Naive B cell (primary cell): Measurements from ENCODE around the gene CLCN4. TPM values are rescaled to one million over a fixed set of nuclear protein-coding genes. Genes with fewer than 3 reads are reported as not detected.
A peak's percentile ranks its signal among the peaks of the same experiment; 100 is the strongest.

Source experiments
- ATAC-seq, 2 donors: fragments of 150-1000 bp; cut with Tn5 transposase; 2 replicates each; pipeline ENCODE4 v1.10.0; 2021; ENCODE audit warnings: low read depth in 2 of 2, mild to moderate bottlenecking in 2 of 2, moderate library complexity in 2 of 2
- DNase-seq: peaks from one replicate; pipeline ENCODE4 v3.0.0; 2022
- H3K27ac Mint-ChIP-seq, 6 donors: one replicate each; pipeline ENCODE4 v1.8.0; 2020 to 2022; ENCODE audit warnings: mild to moderate bottlenecking in 6 of 6, mixed read lengths in 6 of 6, moderate library complexity in 5 of 6, inconsistent platforms in 2 of 6
- H3K27me3 Mint-ChIP-seq, 3 donors: one replicate each; pipeline ENCODE4 v1.8.0; 2021 to 2022; ENCODE audit warnings: mixed read lengths in 3 of 3, mild to moderate bottlenecking in 1 of 3
- H3K36me3 Mint-ChIP-seq, 2 donors: one replicate each; pipeline ENCODE4 v1.8.0; 2020 to 2022; ENCODE audit warnings: mixed read lengths in 2 of 2, inconsistent platforms in 1 of 2, mild to moderate bottlenecking in 1 of 2
- H3K4me1 Mint-ChIP-seq, 3 donors: one replicate each; pipeline ENCODE4 v1.8.0; 2020 to 2022; ENCODE audit warnings: mixed read lengths in 3 of 3, inconsistent platforms in 1 of 3, mild to moderate bottlenecking in 1 of 3, moderate library complexity in 1 of 3
- H3K4me3 Mint-ChIP-seq, 8 donors: one replicate each; pipeline ENCODE4 v1.8.0; 2020 to 2022; ENCODE audit warnings: mild to moderate bottlenecking in 8 of 8, mixed read lengths in 8 of 8, moderate library complexity in 8 of 8, inconsistent platforms in 2 of 8
- H3K9me3 Mint-ChIP-seq, 7 donors: one replicate each; pipeline ENCODE4 v1.8.0; 2020 to 2022; ENCODE audit warnings: mixed read lengths in 7 of 7, mild to moderate bottlenecking in 5 of 7, inconsistent platforms in 2 of 7, moderate library complexity in 1 of 7
- polyA plus RNA-seq, 6 donors: library from polyadenylated mRNA; unstranded; fragments of 300-500 nt; fragmentation: Illumina TruSeq; gene quantifications; one replicate each; pipeline ENCODE4 v1.2.3, GENCODE V29; 2021; ENCODE audit warnings: low read depth in 6 of 6

CLCN4 gene
- polyA plus RNA-seq, 6 donors from 2014 or later, result 10.1 to 46.1 (median 28.8) TPM

GRCh38 chrX:10135561-10136399, 21.0 kb upstream of the CLCN4 start:
- peaks cover 10 to 17% of the 10 kb centered on the region in 2 donors for H3K36me3 Mint-ChIP-seq
- peak overlapping the region in 1 of 6 donors; percentile 45 for H3K27ac Mint-ChIP-seq
- no peaks in the 10 kb centered on the region for H3K9me3 Mint-ChIP-seq
- no peaks in the 10 kb centered on the region for H3K27me3 Mint-ChIP-seq
- H3K4me3 Mint-ChIP-seq, result no peak overlapping the region
- peaks cover 0 to 5% (median 0%) of the 10 kb centered on the region in 3 donors for H3K4me1 Mint-ChIP-seq
- DNase-seq (no peak), ATAC-seq (no peak)

GRCh38 chrX:10138726-10139125, 18.0 kb upstream of the CLCN4 start:
- Mint-ChIP-seq H3K4me1 (peaks cover 9 to 21% (median 11%) of the 10 kb centered on the region in 3 donors), H3K9me3 (peaks cover 0 to 5% (median 0%) of the 10 kb centered on the region in 7 donors), H3K36me3 (peaks cover 14 to 27% of the 10 kb centered on the region in 2 donors), H3K27me3 (no peaks in the 10 kb centered on the region), H3K27ac (peak overlapping the region in 1 of 6 donors; percentile 44), H3K4me3 (no peak overlapping the region)
- DNase-seq (no peak), ATAC-seq (no peak)

- Mint-ChIP-seq H3K27ac (peak overlapping the region in 1 of 6 donors; percentile 52), H3K4me1 (peaks cover 12 to 29% (median 21%) of the 10 kb centered on the region in 3 donors), H3K27me3 (no peaks in the 10 kb centered on the region), H3K36me3 (peaks cover 0 to 24% of the 10 kb centered on the region in 2 donors), H3K9me3 (peaks cover 0 to 5% (median 0%) of the 10 kb centered on the region in 7 donors), H3K4me3 (no peak overlapping the region)
- no peak for DNase-seq
- ATAC-seq, result no peak
These were observed 16.5 kb upstream of the CLCN4 start for GRCh38 chrX:10140264-10140663.

- ATAC-seq (no peak), DNase-seq (no peak)
- Mint-ChIP-seq H3K9me3 (peaks cover 0 to 5% (median 0%) of the 10 kb centered on the region in 7 donors), H3K36me3 (peaks cover 9 to 24% of the 10 kb centered on the region in 2 donors), H3K4me3 (no peak overlapping the region), H3K27me3 (no peaks in the 10 kb centered on the region), H3K27ac (peak overlapping the region in 3 of 6 donors; percentile 33 to 87 (median 84)), H3K4me1 (peaks cover 12 to 29% (median 26%) of the 10 kb centered on the region in 3 donors)
These were observed 14.7 kb upstream of the CLCN4 start for GRCh38 chrX:10142041-10142599.

GRCh38 chrX:10143071-10143983, 13.4 kb upstream of the CLCN4 start:
- peaks cover 0 to 5% (median 0%) of the 10 kb centered on the region in 7 donors for H3K9me3 Mint-ChIP-seq
- peaks cover 12 to 29% (median 26%) of the 10 kb centered on the region in 3 donors for H3K4me1 Mint-ChIP-seq
- H3K27ac Mint-ChIP-seq, result peak overlapping the region; percentile 16 to 89 (median 85)

GRCh38 chrX:10146346-10146745, 10.4 kb upstream of the CLCN4 start:
- no peak for ATAC-seq
- H3K4me3 Mint-ChIP-seq, result no peak overlapping the region
- peak overlapping the region in 1 of 6 donors; percentile 41 for H3K27ac Mint-ChIP-seq
- H3K9me3 Mint-ChIP-seq, result peaks cover 0 to 10% (median 0%) of the 10 kb centered on the region in 7 donors
- no peak for DNase-seq
- no peaks in the 10 kb centered on the region for H3K27me3 Mint-ChIP-seq
- H3K36me3 Mint-ChIP-seq, result peaks cover 9 to 14% of the 10 kb centered on the region in 2 donors
- peaks cover 18 to 37% (median 32%) of the 10 kb centered on the region in 3 donors for H3K4me1 Mint-ChIP-seq

More at GRCh38 chrX:10143071-10143983, 13.4 kb upstream of the CLCN4 start:
- ATAC-seq (peak; percentile 68 to 70), DNase-seq (no peak)
- peak overlapping the region in 7 of 8 donors; percentile 37 to 82 (median 62) for H3K4me3 Mint-ChIP-seq
- no peaks in the 10 kb centered on the region for H3K27me3 Mint-ChIP-seq
- peaks cover 9 to 24% of the 10 kb centered on the region in 2 donors for H3K36me3 Mint-ChIP-seq

- Mint-ChIP-seq H3K4me3 (no peak overlapping the region), H3K9me3 (peaks cover 0 to 5% (median 0%) of the 10 kb centered on the region in 7 donors), H3K36me3 (no peaks in the 10 kb centered on the region), H3K27ac (peak overlapping the region in 2 of 6 donors; percentile 22 to 47), H3K4me1 (peaks cover 14 to 31% (median 25%) of the 10 kb centered on the region in 3 donors), H3K27me3 (peaks cover 0 to 5% (median 0%) of the 10 kb centered on the region in 3 donors)
- no peak for ATAC-seq
- DNase-seq, result no peak
These were observed 4.7 kb upstream of the CLCN4 start for GRCh38 chrX:10152086-10152485.

- Mint-ChIP-seq H3K9me3 (peaks cover 0 to 3% (median 0%) of the 10 kb centered on the region in 7 donors), H3K4me3 (peak overlapping the region; percentile 44 to 94 (median 65)), H3K27ac (peak overlapping the region; percentile 7 to 85 (median 66)), H3K4me1 (peaks cover 17 to 32% (median 27%) of the 10 kb centered on the region in 3 donors), H3K27me3 (peaks cover 0 to 8% (median 0%) of the 10 kb centered on the region in 3 donors), H3K36me3 (peaks cover 3 to 4% of the 10 kb centered on the region in 2 donors)
- ATAC-seq (no peak), DNase-seq (no peak)
These were observed 1.6 kb upstream of the CLCN4 start for GRCh38 chrX:10155137-10155536.

GRCh38 chrX:10157032-10157341, 212 bp downstream of the CLCN4 start:
- Mint-ChIP-seq H3K9me3 (peaks cover 0 to 2% (median 0%) of the 10 kb centered on the region in 7 donors), H3K4me1 (peaks cover 22 to 42% (median 33%) of the 10 kb centered on the region in 3 donors), H3K27me3 (peaks cover 0 to 21% (median 0%) of the 10 kb centered on the region in 3 donors), H3K36me3 (peaks cover 4 to 13% of the 10 kb centered on the region in 2 donors), H3K27ac (peak overlapping the region; percentile 81 to 93 (median 88)), H3K4me3 (peak overlapping the region; percentile 82 to 94 (median 89))
- DNase-seq (no peak), ATAC-seq (peak in 1 of 2 donors; percentile 40)

GRCh38 chrX:10157543-10157942, 768 bp downstream of the CLCN4 start:
- Mint-ChIP-seq H3K4me1 (peaks cover 22 to 42% (median 33%) of the 10 kb centered on the region in 3 donors), H3K4me3 (peak overlapping the region; percentile 82 to 94 (median 89)), H3K27ac (peak overlapping the region in 5 of 6 donors; percentile 11 to 92 (median 25))

GRCh38 chrX:10158279-10159144, 1.7 kb downstream of the CLCN4 start:
- DNase-seq (peak; percentile 49), ATAC-seq (peak; percentile 44 to 48)
- Mint-ChIP-seq H3K4me1 (peaks cover 22 to 46% (median 28%) of the 10 kb centered on the region in 3 donors), H3K36me3 (peaks cover 4 to 13% of the 10 kb centered on the region in 2 donors), H3K27me3 (peaks cover 0 to 17% (median 0%) of the 10 kb centered on the region in 3 donors), H3K27ac (peak overlapping the region in 4 of 6 donors; percentile 18 to 92 (median 74)), H3K9me3 (peaks cover 0 to 2% (median 0%) of the 10 kb centered on the region in 7 donors), H3K4me3 (peak overlapping the region; percentile 82 to 94 (median 88))

More at GRCh38 chrX:10157543-10157942, 768 bp downstream of the CLCN4 start:
- Mint-ChIP-seq H3K27me3 (peaks cover 0 to 21% (median 0%) of the 10 kb centered on the region in 3 donors), H3K36me3 (peaks cover 4 to 13% of the 10 kb centered on the region in 2 donors), H3K9me3 (peaks cover 0 to 2% (median 0%) of the 10 kb centered on the region in 7 donors)
- no peak for DNase-seq
- no peak for ATAC-seq

- Mint-ChIP-seq H3K27ac (peak overlapping the region in 3 of 6 donors; percentile 29 to 31 (median 30)), H3K4me1 (peaks cover 24 to 47% (median 30%) of the 10 kb centered on the region in 3 donors), H3K36me3 (peaks cover 4 to 17% of the 10 kb centered on the region in 2 donors), H3K4me3 (peak overlapping the region in 6 of 8 donors; percentile 30 to 82 (median 51)), H3K9me3 (peaks cover 0 to 2% (median 0%) of the 10 kb centered on the region in 7 donors), H3K27me3 (peaks cover 0 to 16% (median 0%) of the 10 kb centered on the region in 3 donors)
- DNase-seq (no peak), ATAC-seq (no peak)
These were observed 2.3 kb downstream of the CLCN4 start for GRCh38 chrX:10159145-10159468.
